Upper lobe of left lung (tissue), 6 donors: Measurements from ENCODE around the gene NFATC2. TPM values are rescaled to one million over a fixed set of nuclear protein-coding genes. Genes with fewer than 3 reads are reported as not detected.

Source experiments
- ATAC-seq, 2 donors: fragments of 200-7000 bp; cut with Tn5 transposase; one replicate each; pipeline ENCODE4 v1.9.1; 2022; ENCODE audit warnings: mild to moderate bottlenecking in 2 of 2, moderate library complexity in 2 of 2; ENCODE audit not compliant: low FRiP score in 2 of 2
- DNase-seq, 2 donors: peaks; one replicate each; pipeline ENCODE4 v3.0.0-alpha.2; 2019 to 2020
- H3K27ac ChIP-seq, 4 donors: fragments of 200-600 bp; sonication (generic); one replicate each; pipeline ENCODE4 v1.5.1; 2016 to 2019
- H3K27me3 ChIP-seq, 4 donors: fragments of 200-600 bp; sonication (generic); one replicate each; pipeline ENCODE4 v1.5.1; 2017 to 2019
- H3K36me3 ChIP-seq, 4 donors: fragments of 200-600 bp; sonication (generic); one replicate each; pipeline ENCODE4 v1.5.1; 2016 to 2019
- H3K4me1 ChIP-seq, 4 donors: fragments of 200-600 bp; sonication (generic); one replicate each; pipeline ENCODE4 v1.5.1; 2018 to 2019
- H3K4me3 ChIP-seq, 4 donors: fragments of 200-600 bp; sonication (generic); one replicate each; pipeline ENCODE4 v1.5.1; 2017 to 2019; ENCODE audit warnings: mild to moderate bottlenecking in 2 of 4, moderate library complexity in 1 of 4
- H3K9me3 ChIP-seq, 4 donors: fragments of 200-600 bp; sonication (generic); one replicate each; pipeline ENCODE4 v1.5.1; 2018 to 2019
- CTCF ChIP-seq, 6 experiments: fragments of 450-650 bp in 4 of 6; fragments of 200-600 bp in 2 of 6; sonication (generic) in 2 of 6; IDR thresholded peaks; one replicate each; pipeline ENCODE4 v1.5.1; 2016 to 2019; ENCODE audit warnings: antibody characterized with exemption in 6 of 6
- EP300 ChIP-seq, 4 donors: sonication (generic); formaldehyde crosslinking; IDR thresholded peaks; one replicate each; pipeline ENCODE4 v1.5.1; 2017; ENCODE audit warnings: antibody characterized with exemption in 4 of 4, control low read depth in 2 of 4
- POLR2A ChIP-seq, 4 donors: fragments of 450-650 bp; IDR thresholded peaks; one replicate each; pipeline ENCODE4 v1.5.1; 2016 to 2017; ENCODE audit warnings: antibody characterized with exemption in 4 of 4, mild to moderate bottlenecking in 2 of 4
- POLR2AphosphoS5 ChIP-seq, 2 donors: sonication (generic); formaldehyde crosslinking; IDR thresholded peaks; one replicate each; pipeline ENCODE4 v1.5.1; 2017; ENCODE audit warnings: antibody characterized with exemption in 2 of 2
- WGBS, 2 donors: methylation state at CpG; one replicate each; pipeline ENCODE4 v1.1.5; 2017 to 2018; 5-methylcytosine and 5-hydroxymethylcytosine counted together
- total RNA-seq, 6 donors: library from RNA; depleted of rRNA in 4 of 6; stranded (reverse); fragments of >200 nt in 4 of 6; gene quantifications; one replicate each; pipeline versions ENCODE4 v1.1.0 to v1.2.1, GENCODE V29; 2016 to 2021
- donor health status: DM: no; HTN: no; CAD: no; lungs with moderate emphysema.
- donor health status: DM: no; HTN: yes; CAD: no; lungs with severe emphysema.

NFATC2 gene
- total RNA-seq, 6 donors from 2014 or later = 5.1 to 28.1 (median 7.6) TPM

GRCh38 chr20:51404297-51405060 lies 138.0 kb downstream of the NFATC2 start:
- Histone ChIP-seq H3K27me3 (no peaks in the 10 kb centered on the region), H3K36me3 (no peaks in the 10 kb centered on the region), H3K4me1 (peaks cover 0 to 11% (median 4%) of the 10 kb centered on the region in 4 donors), H3K4me3 (no peak overlapping the region), H3K9me3 (no peaks in the 10 kb centered on the region), H3K27ac (peak overlapping the region in 3 of 4 donors; percentile 53 to 63 (median 61))
- peak; percentile 22 to 42 for ATAC-seq
- 91 to 97% methylated on average over 10 of the region's 10 CpGs for WGBS, 2 donors
- DNase-seq = peak; percentile 55 to 69
- TF ChIP-seq CTCF (IDR thresholded peaks at IDR 0.05) = no peak
- TF ChIP-seq POLR2A (IDR thresholded peaks at IDR 0.05) = peak in 1 of 4 donors; percentile 13

- no peak for ATAC-seq
- H3K4me1 ChIP-seq = peaks cover 0 to 11% (median 4%) of the 10 kb centered on the region in 4 donors
- peak overlapping the region in 1 of 4 donors; percentile 63 for H3K27ac ChIP-seq
- no peak for DNase-seq
- no peaks in the 10 kb centered on the region for H3K27me3 ChIP-seq
- TF ChIP-seq POLR2A (IDR thresholded peaks at IDR 0.05) (no peak), CTCF (IDR thresholded peaks at IDR 0.05) (no peak), EP300 (IDR thresholded peaks at IDR 0.05) (no peak), POLR2AphosphoS5 (IDR thresholded peaks at IDR 0.05) (no peak)
- no peak overlapping the region for H3K4me3 ChIP-seq
- no peaks in the 10 kb centered on the region for H3K9me3 ChIP-seq
- WGBS, 2 donors = 87 to 94% methylated on average over 9 of the region's 9 CpGs
- H3K36me3 ChIP-seq = no peaks in the 10 kb centered on the region
Observed at GRCh38 chr20:51403466-51404220, 138.9 kb downstream of the NFATC2 start.

- no peaks in the 10 kb centered on the region for H3K9me3 ChIP-seq
- TF ChIP-seq POLR2AphosphoS5 (IDR thresholded peaks at IDR 0.05) (no peak), CTCF (IDR thresholded peaks at IDR 0.05) (no peak), POLR2A (IDR thresholded peaks at IDR 0.05) (no peak), EP300 (IDR thresholded peaks at IDR 0.05) (no peak)
- H3K4me1 ChIP-seq = peaks cover 0 to 11% (median 4%) of the 10 kb centered on the region in 4 donors
- no peaks in the 10 kb centered on the region for H3K27me3 ChIP-seq
- DNase-seq (peak in 1 of 2 donors; percentile 32), ATAC-seq (no peak)
- H3K4me3 ChIP-seq = no peak overlapping the region
- 18 to 22% methylated on average over 2 of the region's 2 CpGs for WGBS, 2 donors
- H3K36me3 ChIP-seq = no peaks in the 10 kb centered on the region
- no peak overlapping the region for H3K27ac ChIP-seq
Observed at GRCh38 chr20:51402201-51402600, 140.3 kb downstream of the NFATC2 start.

GRCh38 chr20:51401496-51401895 lies 141.0 kb downstream of the NFATC2 start:
- Histone ChIP-seq H3K4me1 (peaks cover 0 to 11% (median 4%) of the 10 kb centered on the region in 4 donors), H3K9me3 (no peaks in the 10 kb centered on the region), H3K27me3 (no peaks in the 10 kb centered on the region), H3K4me3 (no peak overlapping the region), H3K27ac (peak overlapping the region in 1 of 4 donors; percentile 62), H3K36me3 (no peaks in the 10 kb centered on the region)
- DNase-seq = no peak
- WGBS, 2 donors = 86 to 94% methylated on average over 4 of the region's 4 CpGs
- no peak for ATAC-seq
- TF ChIP-seq POLR2A (IDR thresholded peaks at IDR 0.05) (no peak), CTCF (IDR thresholded peaks at IDR 0.05) (no peak), EP300 (IDR thresholded peaks at IDR 0.05) (no peak), POLR2AphosphoS5 (IDR thresholded peaks at IDR 0.05) (no peak)
